B cell (primary cell): Measurements from ENCODE around the gene PLD5. TPM values are rescaled to one million over a fixed set of nuclear protein-coding genes. Genes with fewer than 3 reads are reported as not detected.
"Not testable (repeated sequence)": the region's sequence is repeated elsewhere in the genome, so short reads cannot be mapped to it uniquely, and the experiment has no call there.

ENCODE experiments used
- ATAC-seq: fragments of 200-7000 bp; cut with Tn5 transposase; one replicate; pipeline ENCODE4 v1.10.0; 2021; ENCODE audit warnings: low read depth, mild to moderate bottlenecking, moderate number of reproducible peaks, moderate library complexity
- CTCF ChIA-PET: fragments of 350-600 bp; sonication (Branson Sonifier 250); formaldehyde crosslinking; loops from one replicate; lab custom pipeline; 2021; ENCODE audit warnings: antibody characterized with exemption, inconsistent platforms; lab: Charles Lee
- POLR2A ChIA-PET: fragments of 350-600 bp; sonication (Branson Sonifier 250); formaldehyde crosslinking; loops from one replicate; lab custom pipeline; 2021; ENCODE audit warnings: antibody characterized with exemption; lab: Charles Lee
- DNase-seq: peaks from one replicate; pipeline ENCODE4 v3.0.0; 2013
- H2AFZ ChIP-seq: 2 replicates; pipeline ENCODE4 v1.6.1; 2012; ENCODE audit warnings: mild to moderate bottlenecking, low read depth, low read length; ENCODE audit not compliant: insufficient read depth, poor library complexity, severe bottlenecking
- H3K27ac ChIP-seq, 2 donors: 1 replicate in 1 of 2; 2 replicates in 1 of 2; pipeline ENCODE4 v1.5.1; 2012 to 2013; ENCODE audit warnings: low read length in 2 of 2, mild to moderate bottlenecking in 2 of 2, moderate library complexity in 1 of 2
- H3K27me3 ChIP-seq, 4 experiments: fragments of 200-600 bp in 1 of 4; sonication (generic) in 1 of 4; replicated peaks in 1 of 4; 1 replicate in 2 of 4; 2 replicates in 2 of 4; pipeline versions ENCODE4 v1.6.1 to v1.7.0; 2013 to 2016; ENCODE audit warnings: low read length in 3 of 4, mild to moderate bottlenecking in 2 of 4, mixed read lengths in 1 of 4, moderate library complexity in 1 of 4; ENCODE audit not compliant: insufficient read depth in 4 of 4, control insufficient read depth in 3 of 4; ENCODE audit errors: control extremely low read depth in 1 of 4
- H3K36me3 ChIP-seq, 2 experiments: replicated peaks in 1 of 2; 1 replicate in 1 of 2; 2 replicates in 1 of 2; pipeline versions ENCODE4 v1.6.1 to v1.7.1; 2013; ENCODE audit warnings: low read length in 1 of 2; ENCODE audit not compliant: insufficient read depth in 2 of 2, control insufficient read depth in 1 of 2; ENCODE audit errors: control extremely low read depth in 1 of 2, extremely low read depth in 1 of 2
- H3K4me1 ChIP-seq, 2 donors: fragments of 200-600 bp in 1 of 2; sonication (generic) in 1 of 2; 1 replicate in 1 of 2; 2 replicates in 1 of 2; pipeline versions ENCODE4 v1.5.1 to v1.6.1; 2013 to 2017; ENCODE audit warnings: low read length in 2 of 2; ENCODE audit not compliant: control insufficient read depth in 2 of 2, insufficient read depth in 2 of 2
- H3K4me2 ChIP-seq: replicated peaks from 2 replicates; pipeline ENCODE3; 2012; ENCODE audit warnings: mild to moderate bottlenecking, low read depth, low read length; ENCODE audit not compliant: poor library complexity, severe bottlenecking
- H3K4me3 ChIP-seq, 5 experiments: fragments of 200-600 bp in 1 of 5; sonication (generic) in 1 of 5; 1 replicate in 3 of 5; 2 replicates in 2 of 5; pipeline versions ENCODE4 v1.5.1 to v1.7.0; 2011 to 2016; ENCODE audit warnings: low read length in 4 of 5, mild to moderate bottlenecking in 4 of 5, low read depth in 2 of 5, control low read depth in 1 of 5, moderate library complexity in 1 of 5; ENCODE audit not compliant: insufficient read depth in 1 of 5; ENCODE audit errors: control extremely low read depth in 1 of 5, extremely low read depth in 1 of 5
- H3K79me2 ChIP-seq: fragments of 200-600 bp; sonication (generic); one replicate; pipeline ENCODE4 v1.6.0; 2016; ENCODE audit warnings: low read length; ENCODE audit not compliant: control insufficient read depth, insufficient read depth
- H3K9ac ChIP-seq: fragments of 200-600 bp; sonication (generic); 2 replicates; pipeline ENCODE4 v1.6.1; 2017; ENCODE audit warnings: mild to moderate bottlenecking, low read length, moderate library complexity
- H3K9me3 ChIP-seq, 3 donors: one replicate each; pipeline versions ENCODE4 v1.6.1 to v1.7.1; 2013; ENCODE audit warnings: low read length in 2 of 3; ENCODE audit not compliant: control insufficient read depth in 2 of 3, insufficient read depth in 1 of 3; ENCODE audit errors: control extremely low read depth in 1 of 3
- H4K20me1 ChIP-seq: 2 replicates; pipeline ENCODE4 v1.6.0; 2012; ENCODE audit warnings: mild to moderate bottlenecking, low read length; ENCODE audit not compliant: insufficient read depth, control insufficient read depth, poor library complexity, severe bottlenecking
- H3K27ac Mint-ChIP-seq: one replicate; pipeline ENCODE4 v1.8.0; 2021; ENCODE audit warnings: mixed read lengths
- H3K27me3 Mint-ChIP-seq: one replicate; pipeline ENCODE4 v1.8.0; 2021; ENCODE audit warnings: mixed read lengths
- H3K4me1 Mint-ChIP-seq: one replicate; pipeline ENCODE4 v1.8.0; 2021; ENCODE audit warnings: mixed read lengths
- H3K4me3 Mint-ChIP-seq: one replicate; pipeline ENCODE4 v1.8.0; 2021; ENCODE audit warnings: mixed read lengths
- H3K9me3 Mint-ChIP-seq: one replicate; pipeline ENCODE4 v1.8.0; 2022; ENCODE audit warnings: mixed read lengths; ENCODE audit not compliant: insufficient read depth
- EZH2 ChIP-seq: IDR thresholded peaks from 2 replicates; pipeline ENCODE4 v1.6.1; 2012; ENCODE audit warnings: borderline replicate concordance, low read depth, mild to moderate bottlenecking, moderate library complexity, low read length; ENCODE audit not compliant: insufficient read depth, poor library complexity, severe bottlenecking
- WGBS: methylation state at CpG from one replicate; pipeline ENCODE4 v1.1.5; 2013; ENCODE audit warnings: missing lambda C conversion rate; ENCODE audit not compliant: insufficient coverage; 5-methylcytosine and 5-hydroxymethylcytosine counted together
- intact Hi-C: fragments of 100-400 bp; cut with micrococcal nuclease; formaldehyde crosslinking; loops from one replicate; pipeline ENCODE4 v1.10.0; 2022
- polyA plus RNA-seq: library from polyadenylated mRNA; depleted of rRNA; stranded (reverse); fragments of >200 nt; gene quantifications from 2 replicates; pipeline ENCODE4 v1.2.3, GENCODE V29; 2012
- total RNA-seq, 2 donors: library from RNA; stranded (reverse); fragments of 120-200 nt in 1 of 2; gene quantifications; 1 replicate in 1 of 2; 2 replicates in 1 of 2; pipeline versions ENCODE4 v1.2.3 to v1.2.4, GENCODE V29; 2013 to 2022
- TF ChIP-seq, protein P1 (sequence below): fragments of 200-600 bp; IDR thresholded peaks from one replicate; pipeline ENCODE4 v1.8.0; 2022; ENCODE audit warnings: antibody characterized with exemption, mild to moderate bottlenecking

PLD5 gene
- total and polyA plus RNA-seq, 2 donors (not counting 1 experiment from before 2014, with no cell fraction given): 0.37 to 1.9 TPM

GRCh38 chr1:242321981-242322380, 202.5 kb downstream of the PLD5 start:
- DNase-seq, H3K79me2 ChIP-seq, H3K4me1 ChIP-seq, H3K36me3 ChIP-seq, H4K20me1 ChIP-seq, H3K4me3 Mint-ChIP-seq, H3K4me1 Mint-ChIP-seq, H3K27ac Mint-ChIP-seq, POLR2A ChIA-PET, CTCF ChIA-PET, H3K27me3 ChIP-seq, intact Hi-C loops, H3K9me3 Mint-ChIP-seq, H3K27me3 Mint-ChIP-seq, H3K9me3 ChIP-seq, H2AFZ ChIP-seq, H3K9ac ChIP-seq, H3K4me3 ChIP-seq, H3K4me2 ChIP-seq, ATAC-seq, H3K27ac ChIP-seq: not testable (repeated sequence)
- 97% methylated on average over 3 of the region's 7 CpGs for WGBS

DNA sequence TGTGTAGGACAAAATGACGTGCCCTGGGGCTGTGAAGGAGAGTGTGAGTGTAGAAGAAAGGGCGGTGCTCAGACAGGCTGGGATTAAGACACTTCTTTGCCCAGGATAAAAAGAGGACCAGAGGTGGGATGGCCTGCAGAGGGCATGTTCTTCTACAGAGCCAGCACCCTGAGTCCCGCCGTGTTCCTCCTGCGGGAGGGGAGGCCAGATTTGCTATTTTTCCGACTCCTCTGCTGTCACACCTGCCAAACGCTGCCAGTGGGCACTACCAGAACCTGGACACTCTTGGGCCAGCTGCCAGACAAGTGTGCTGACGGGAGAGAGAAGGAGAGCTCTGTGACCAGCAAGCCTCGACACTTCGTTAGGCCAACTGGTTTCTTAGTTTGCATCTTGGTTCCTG, 206.4 kb downstream of the PLD5 start:
- POLR2A ChIA-PET: no interaction called here
- no peak for DNase-seq

GRCh38 chr1:242314865-242315264, 209.6 kb downstream of the PLD5 start:
- H3K9me3 ChIP-seq, H3K27ac Mint-ChIP-seq, H3K36me3 ChIP-seq, H3K79me2 ChIP-seq, DNase-seq, H3K9me3 Mint-ChIP-seq, intact Hi-C loops, POLR2A ChIA-PET, H3K4me3 ChIP-seq, CTCF ChIA-PET, H3K27me3 Mint-ChIP-seq, H2AFZ ChIP-seq, H4K20me1 ChIP-seq, ATAC-seq, H3K4me2 ChIP-seq, H3K27ac ChIP-seq, H3K4me3 Mint-ChIP-seq, H3K9ac ChIP-seq, H3K27me3 ChIP-seq, H3K4me1 Mint-ChIP-seq, H3K4me1 ChIP-seq: not testable (repeated sequence)
- no CpG with 5 or more reads among the region's 1 CpG for WGBS

More for the DNA sequence above, 206.4 kb downstream of the PLD5 start:
- no peak overlapping the region for H3K4me2 ChIP-seq
- no peaks in the 10 kb centered on the region for H4K20me1 ChIP-seq
- H3K4me3 ChIP-seq: no peak overlapping the region
- H3K9ac ChIP-seq: no peak overlapping the region
- 93% methylated on average over 7 of the region's 10 CpGs for WGBS
- H2AFZ ChIP-seq: no peak overlapping the region
- no peaks in the 10 kb centered on the region for H3K4me1 Mint-ChIP-seq
- peaks cover 4% of the 10 kb centered on the region for H3K9me3 Mint-ChIP-seq
- H3K27me3 Mint-ChIP-seq: no peaks in the 10 kb centered on the region
- H3K27ac Mint-ChIP-seq: no peak overlapping the region
- TF ChIP-seq, protein P1, sequence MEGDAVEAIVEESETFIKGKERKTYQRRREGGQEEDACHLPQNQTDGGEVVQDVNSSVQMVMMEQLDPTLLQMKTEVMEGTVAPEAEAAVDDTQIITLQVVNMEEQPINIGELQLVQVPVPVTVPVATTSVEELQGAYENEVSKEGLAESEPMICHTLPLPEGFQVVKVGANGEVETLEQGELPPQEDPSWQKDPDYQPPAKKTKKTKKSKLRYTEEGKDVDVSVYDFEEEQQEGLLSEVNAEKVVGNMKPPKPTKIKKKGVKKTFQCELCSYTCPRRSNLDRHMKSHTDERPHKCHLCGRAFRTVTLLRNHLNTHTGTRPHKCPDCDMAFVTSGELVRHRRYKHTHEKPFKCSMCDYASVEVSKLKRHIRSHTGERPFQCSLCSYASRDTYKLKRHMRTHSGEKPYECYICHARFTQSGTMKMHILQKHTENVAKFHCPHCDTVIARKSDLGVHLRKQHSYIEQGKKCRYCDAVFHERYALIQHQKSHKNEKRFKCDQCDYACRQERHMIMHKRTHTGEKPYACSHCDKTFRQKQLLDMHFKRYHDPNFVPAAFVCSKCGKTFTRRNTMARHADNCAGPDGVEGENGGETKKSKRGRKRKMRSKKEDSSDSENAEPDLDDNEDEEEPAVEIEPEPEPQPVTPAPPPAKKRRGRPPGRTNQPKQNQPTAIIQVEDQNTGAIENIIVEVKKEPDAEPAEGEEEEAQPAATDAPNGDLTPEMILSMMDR: no peak
- no peak for TF ChIP-seq EZH2
- no peak overlapping the region for H3K4me3 Mint-ChIP-seq
- no peak for ATAC-seq
- H3K36me3 ChIP-seq: no peaks in the 10 kb centered on the region
- no peaks in the 10 kb centered on the region for H3K27me3 ChIP-seq
- H3K4me1 ChIP-seq: no peaks in the 10 kb centered on the region
- H3K9me3 ChIP-seq: peaks cover 0 to 3% (median 0%) of the 10 kb centered on the region in 3 donors
- no peaks in the 10 kb centered on the region for H3K79me2 ChIP-seq
- no peak overlapping the region for H3K27ac ChIP-seq
- CTCF ChIA-PET: no interaction called here
- intact Hi-C loops: no loop called here
